ENCODE measurements around the gene APRT. TPM values are rescaled to one million over a fixed set of nuclear protein-coding genes. Genes with fewer than 3 reads are reported as not detected.

APRT gene
- total and polyA plus RNA-seq, 10 of the 15 experiments (the other 5 are each of a cell fraction or from before 2014, with no cell fraction given): 30.6 to 495 (median 166) TPM

DNA sequence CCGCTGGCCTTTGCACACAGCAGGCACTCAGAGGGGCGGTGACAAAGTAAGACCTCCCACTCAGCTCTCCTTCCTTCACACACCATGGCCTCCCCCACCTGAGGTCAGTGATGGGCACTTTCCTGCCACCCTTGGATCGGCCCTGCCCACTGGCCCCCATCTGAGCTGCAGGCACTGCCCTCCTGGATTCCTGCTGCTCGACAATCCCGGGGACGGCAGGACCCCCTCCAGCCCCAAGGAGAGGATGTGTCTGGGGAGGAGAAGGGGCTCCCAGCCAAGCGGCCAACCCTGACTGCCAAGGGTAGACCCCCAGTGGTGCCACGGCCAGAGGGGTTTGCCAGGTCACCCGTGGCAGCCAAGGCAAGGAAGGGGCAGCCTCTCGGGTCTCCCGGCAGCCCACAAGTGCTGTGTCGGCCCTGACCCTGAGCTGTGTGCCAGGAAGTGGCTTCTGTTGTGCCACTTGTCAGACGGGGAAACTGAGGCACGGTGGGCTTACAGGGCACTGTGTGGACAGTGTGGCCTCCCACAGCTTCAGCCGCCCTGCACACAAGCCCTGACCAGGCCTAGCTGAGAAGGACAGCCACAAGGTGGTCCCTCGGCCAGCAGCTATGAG is 49.4 kb downstream of the APRT start (continued):
- TF ChIP-seq, protein P1, sequence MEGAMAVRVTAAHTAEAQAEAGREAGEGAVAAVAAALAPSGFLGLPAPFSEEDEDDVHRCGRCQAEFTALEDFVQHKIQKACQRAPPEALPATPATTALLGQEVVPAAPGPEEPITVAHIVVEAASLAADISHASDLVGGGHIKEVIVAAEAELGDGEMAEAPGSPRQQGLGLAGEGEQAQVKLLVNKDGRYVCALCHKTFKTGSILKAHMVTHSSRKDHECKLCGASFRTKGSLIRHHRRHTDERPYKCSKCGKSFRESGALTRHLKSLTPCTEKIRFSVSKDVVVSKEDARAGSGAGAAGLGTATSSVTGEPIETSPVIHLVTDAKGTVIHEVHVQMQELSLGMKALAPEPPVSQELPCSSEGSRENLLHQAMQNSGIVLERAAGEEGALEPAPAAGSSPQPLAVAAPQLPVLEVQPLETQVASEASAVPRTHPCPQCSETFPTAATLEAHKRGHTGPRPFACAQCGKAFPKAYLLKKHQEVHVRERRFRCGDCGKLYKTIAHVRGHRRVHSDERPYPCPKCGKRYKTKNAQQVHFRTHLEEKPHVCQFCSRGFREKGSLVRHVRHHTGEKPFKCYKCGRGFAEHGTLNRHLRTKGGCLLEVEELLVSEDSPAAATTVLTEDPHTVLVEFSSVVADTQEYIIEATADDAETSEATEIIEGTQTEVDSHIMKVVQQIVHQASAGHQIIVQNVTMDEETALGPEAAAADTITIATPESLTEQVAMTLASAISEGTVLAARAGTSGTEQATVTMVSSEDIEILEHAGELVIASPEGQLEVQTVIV (IDR thresholded peaks at IDR 0.05; ENCODE audit: borderline replicate concordance, partially characterized antibody): no peak
- no peak for TF ChIP-seq ZNF622 (IDR thresholded peaks at IDR 0.05)

DNA sequence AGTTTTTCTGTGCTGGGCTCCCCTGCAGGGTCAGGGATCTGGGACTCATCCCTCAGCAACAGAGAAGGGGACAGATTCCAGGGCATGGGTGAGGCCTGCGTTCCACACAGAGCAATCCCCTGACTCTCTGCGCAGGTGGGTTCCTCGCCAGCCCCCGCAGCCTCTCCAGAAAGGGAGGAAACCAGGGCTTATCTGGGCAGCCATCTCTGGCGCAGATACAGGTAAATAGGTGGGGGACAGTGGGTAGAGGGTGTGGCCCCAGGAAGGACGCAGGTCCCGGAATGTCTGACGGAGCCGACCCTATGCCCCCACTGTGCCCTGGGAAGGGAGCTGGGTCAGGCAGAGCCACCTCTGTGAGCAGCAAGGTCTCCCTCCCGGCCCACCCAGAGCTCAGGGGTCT is 49.9 kb downstream of the APRT start:
- ChIA-PET CTCF (interaction anchor here (0.5 to 1.5 kb wide), 4 partner anchors 14 to 394 kb away, joined by 3 to 4 read pairs (median 3); no protein-coding TSS in a partner anchor), SMC1A (ENCODE audit: uncharacterized antibody, unreplicated experiment) (no interaction called here), POLR2A (no interaction called here), RAD21 (ENCODE audit: unreplicated experiment) (no interaction called here)
- no peak for FAIRE-seq
- Histone ChIP-seq H3K27me3 (replicated peaks in 1 of 2; ENCODE audit: control insufficient read depth in 2 of 2, insufficient read depth in 2 of 2, low read length in 1 of 2) (no peaks in the 10 kb centered on the region), H3K9me3 (replicated peaks; ENCODE audit: control insufficient read depth, insufficient read depth, low read length) (no peaks in the 10 kb centered on the region), H4K20me1 (ENCODE audit: control insufficient read depth, insufficient read depth) (no peaks in the 10 kb centered on the region; the same call in none of the 2 replicates), H3K4me3 (no peak overlapping the region), H3K4me1 (ENCODE audit: control insufficient read depth, insufficient read depth, low read length) (no peaks in the 10 kb centered on the region; the same call in 1 of the 2 replicates), H3K36me3 (ENCODE audit: control insufficient read depth in 2 of 2, insufficient read depth in 2 of 2, low read length in 1 of 2) (peaks cover 3 to 6% of the 10 kb centered on the region in 2 experiments; a peak in 3 of 4 replicates), H3K27ac (ENCODE audit: control insufficient read depth, insufficient read depth) (no peak overlapping the region), H3K79me2 (ENCODE audit: control insufficient read depth, insufficient read depth, low read length) (peaks cover 13% of the 10 kb centered on the region), H2AFZ (ENCODE audit: control insufficient read depth, low read depth, low read length) (no peak overlapping the region), H3K9ac (ENCODE audit: control insufficient read depth, insufficient read depth, low read length) (no peak overlapping the region), H3K4me2 (ENCODE audit: control insufficient read depth, insufficient read depth) (no peak overlapping the region)
- in situ Hi-C loops (cut with MboI) (no loop called here), intact Hi-C loops (cut with micrococcal nuclease; ENCODE audit: unreplicated experiment) (no loop called here)
- WGBS (ENCODE audit: insufficient coverage, insufficient replicate concordance, low lambda C conversion rate, missing lambda C conversion rate): 94% methylated on average over 10 of the region's 10 CpGs
- TF ChIP-seq PML (IDR thresholded peaks at IDR 0.05; ENCODE audit: low read length): no peak
- TF ChIP-seq SMAD5 (IDR thresholded peaks at IDR 0.05; ENCODE audit: low read depth): no peak
- TF ChIP-seq SIN3A (IDR thresholded peaks at IDR 0.05; ENCODE audit: low read depth, low read length): no peak
- no peak for TF ChIP-seq RUNX3 (IDR thresholded peaks at IDR 0.05; ENCODE audit: low read length)
- no peak for TF ChIP-seq CHD2 (IDR thresholded peaks at IDR 0.05; ENCODE audit: borderline replicate concordance, low read depth, low read length)
- TF ChIP-seq MYC (IDR thresholded peaks at IDR 0.05; ENCODE audit: insufficient read depth, insufficient read length, insufficient replicate concordance, low read length, severe bottlenecking): no peak
- no peak for TF ChIP-seq RELA (IDR thresholded peaks at IDR 0.05; ENCODE audit: borderline replicate concordance, partially characterized antibody)
- TF ChIP-seq, protein P2, sequence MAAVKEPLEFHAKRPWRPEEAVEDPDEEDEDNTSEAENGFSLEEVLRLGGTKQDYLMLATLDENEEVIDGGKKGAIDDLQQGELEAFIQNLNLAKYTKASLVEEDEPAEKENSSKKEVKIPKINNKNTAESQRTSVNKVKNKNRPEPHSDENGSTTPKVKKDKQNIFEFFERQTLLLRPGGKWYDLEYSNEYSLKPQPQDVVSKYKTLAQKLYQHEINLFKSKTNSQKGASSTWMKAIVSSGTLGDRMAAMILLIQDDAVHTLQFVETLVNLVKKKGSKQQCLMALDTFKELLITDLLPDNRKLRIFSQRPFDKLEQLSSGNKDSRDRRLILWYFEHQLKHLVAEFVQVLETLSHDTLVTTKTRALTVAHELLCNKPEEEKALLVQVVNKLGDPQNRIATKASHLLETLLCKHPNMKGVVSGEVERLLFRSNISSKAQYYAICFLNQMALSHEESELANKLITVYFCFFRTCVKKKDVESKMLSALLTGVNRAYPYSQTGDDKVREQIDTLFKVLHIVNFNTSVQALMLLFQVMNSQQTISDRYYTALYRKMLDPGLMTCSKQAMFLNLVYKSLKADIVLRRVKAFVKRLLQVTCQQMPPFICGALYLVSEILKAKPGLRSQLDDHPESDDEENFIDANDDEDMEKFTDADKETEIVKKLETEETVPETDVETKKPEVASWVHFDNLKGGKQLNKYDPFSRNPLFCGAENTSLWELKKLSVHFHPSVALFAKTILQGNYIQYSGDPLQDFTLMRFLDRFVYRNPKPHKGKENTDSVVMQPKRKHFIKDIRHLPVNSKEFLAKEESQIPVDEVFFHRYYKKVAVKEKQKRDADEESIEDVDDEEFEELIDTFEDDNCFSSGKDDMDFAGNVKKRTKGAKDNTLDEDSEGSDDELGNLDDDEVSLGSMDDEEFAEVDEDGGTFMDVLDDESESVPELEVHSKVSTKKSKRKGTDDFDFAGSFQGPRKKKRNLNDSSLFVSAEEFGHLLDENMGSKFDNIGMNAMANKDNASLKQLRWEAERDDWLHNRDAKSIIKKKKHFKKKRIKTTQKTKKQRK (IDR thresholded peaks at IDR 0.05; ENCODE audit: low read depth, low read length): no peak
- TF ChIP-seq, protein P3, sequence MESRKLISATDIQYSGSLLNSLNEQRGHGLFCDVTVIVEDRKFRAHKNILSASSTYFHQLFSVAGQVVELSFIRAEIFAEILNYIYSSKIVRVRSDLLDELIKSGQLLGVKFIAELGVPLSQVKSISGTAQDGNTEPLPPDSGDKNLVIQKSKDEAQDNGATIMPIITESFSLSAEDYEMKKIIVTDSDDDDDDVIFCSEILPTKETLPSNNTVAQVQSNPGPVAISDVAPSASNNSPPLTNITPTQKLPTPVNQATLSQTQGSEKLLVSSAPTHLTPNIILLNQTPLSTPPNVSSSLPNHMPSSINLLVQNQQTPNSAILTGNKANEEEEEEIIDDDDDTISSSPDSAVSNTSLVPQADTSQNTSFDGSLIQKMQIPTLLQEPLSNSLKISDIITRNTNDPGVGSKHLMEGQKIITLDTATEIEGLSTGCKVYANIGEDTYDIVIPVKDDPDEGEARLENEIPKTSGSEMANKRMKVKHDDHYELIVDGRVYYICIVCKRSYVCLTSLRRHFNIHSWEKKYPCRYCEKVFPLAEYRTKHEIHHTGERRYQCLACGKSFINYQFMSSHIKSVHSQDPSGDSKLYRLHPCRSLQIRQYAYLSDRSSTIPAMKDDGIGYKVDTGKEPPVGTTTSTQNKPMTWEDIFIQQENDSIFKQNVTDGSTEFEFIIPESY (IDR thresholded peaks at IDR 0.05): no peak
- no peak for TF ChIP-seq ZNF274 (IDR thresholded peaks at IDR 0.05; ENCODE audit: insufficient read depth, insufficient read length)
- TF ChIP-seq YY1 (IDR thresholded peaks at IDR 0.05; ENCODE audit: low read depth, low read length): no peak
- no peak for TF ChIP-seq KAT2A (conservative IDR thresholded peaks at IDR 0.05; ENCODE audit: control insufficient read depth, low read depth, low read length)
- DNase-seq (ENCODE audit: low read depth, low spot score): no peak
- no peak for ATAC-seq
- BruUV-seq (replicated peaks): no TSS peak

Data from GM12878 (cell line).